Thoracic aorta (tissue), 2 donors: ENCODE data around the gene WAC. TPM values are rescaled to one million over a fixed set of nuclear protein-coding genes. Genes with fewer than 3 reads are reported as not detected.
"Not testable (repeated sequence)": the region's sequence is repeated elsewhere in the genome, so short reads cannot be mapped to it uniquely, and the experiment has no call there.

Experiments
- ATAC-seq: fragments of 150-250 bp; one replicate; pipeline ENCODE4 v1.8.0; 2017; ENCODE audit warnings: low read depth; ENCODE audit not compliant: insufficient number of reproducible peaks, low FRiP score
- DNase-seq: peaks from one replicate; pipeline ENCODE4 v3.0.0-alpha.2; 2020; ENCODE audit warnings: low spot score
- H3K27ac ChIP-seq, 2 donors: fragments of 200-600 bp; sonication (generic); 1 replicate in 1 of 2; 2 replicates in 1 of 2; pipeline ENCODE4 v1.5.1; 2016; ENCODE audit warnings: mild to moderate bottlenecking in 2 of 2, moderate library complexity in 2 of 2
- H3K27me3 ChIP-seq: fragments of 200-600 bp; sonication (generic); replicated peaks from 2 replicates; pipeline ENCODE4 v1.6.0; 2016; ENCODE audit warnings: mild to moderate bottlenecking; ENCODE audit not compliant: insufficient read depth
- H3K36me3 ChIP-seq: fragments of 200-600 bp; sonication (generic); one replicate; pipeline ENCODE4 v1.5.1; 2016
- H3K4me1 ChIP-seq, 2 donors: fragments of 200-600 bp; sonication (generic); 1 replicate in 1 of 2; 2 replicates in 1 of 2; pipeline versions ENCODE4 v1.5.1 to v1.6.0; 2016; ENCODE audit warnings: low read depth in 2 of 2, mild to moderate bottlenecking in 1 of 2; ENCODE audit not compliant: control insufficient read depth in 1 of 2
- H3K4me3 ChIP-seq: fragments of 200-600 bp; sonication (generic); 2 replicates; pipeline ENCODE4 v1.5.1; 2016; ENCODE audit warnings: mild to moderate bottlenecking
- H3K9me3 ChIP-seq: fragments of 200-600 bp; sonication (generic); 2 replicates; pipeline ENCODE4 v1.5.1; 2016
- CTCF ChIP-seq: fragments of 200-600 bp; sonication (generic); IDR thresholded peaks from one replicate; pipeline ENCODE4 v1.5.1; 2019; ENCODE audit warnings: antibody characterized with exemption
- total RNA-seq, 2 donors: library from RNA; depleted of rRNA; stranded (reverse); fragments of >200 nt; gene quantifications; one replicate each; pipeline versions ENCODE4 v1.1.0 to v1.2.3, GENCODE V29; 2016

WAC gene
- total RNA-seq, 2 donors from 2014 or later: 102 to 142 TPM

- no peak for ATAC-seq
- Histone ChIP-seq H3K4me1 (no peaks in the 10 kb centered on the region), H3K27me3 (no peaks in the 10 kb centered on the region), H3K9me3 (no peaks in the 10 kb centered on the region), H3K27ac (no peak overlapping the region), H3K36me3 (no peaks in the 10 kb centered on the region), H3K4me3 (no peak overlapping the region)
- no peak for DNase-seq
- no peak for TF ChIP-seq CTCF
Observed at GRCh38 chr10:28505359-28505959, 27.5 kb upstream of the WAC start.

- no peak overlapping the region for H3K27ac ChIP-seq
- no peak for TF ChIP-seq CTCF
- no peaks in the 10 kb centered on the region for H3K9me3 ChIP-seq
- H3K27me3 ChIP-seq: no peaks in the 10 kb centered on the region
- no peaks in the 10 kb centered on the region for H3K36me3 ChIP-seq
- no peak for ATAC-seq
- no peaks in the 10 kb centered on the region for H3K4me1 ChIP-seq
- DNase-seq: no peak
- H3K4me3 ChIP-seq: no peak overlapping the region
Observed at GRCh38 chr10:28508304-28508925, 24.5 kb upstream of the WAC start.

GRCh38 chr10:28509286-28509685, 23.6 kb upstream of the WAC start:
- Histone ChIP-seq H3K27me3 (no peaks in the 10 kb centered on the region), H3K36me3 (no peaks in the 10 kb centered on the region), H3K27ac (no peak overlapping the region), H3K9me3 (no peaks in the 10 kb centered on the region), H3K4me1 (no peaks in the 10 kb centered on the region), H3K4me3 (no peak overlapping the region)
- ATAC-seq (no peak), DNase-seq (no peak)
- no peak for TF ChIP-seq CTCF

- Histone ChIP-seq H3K9me3 (peaks cover 6% of the 10 kb centered on the region), H3K36me3 (no peaks in the 10 kb centered on the region), H3K4me3 (no peak overlapping the region), H3K4me1 (no peaks in the 10 kb centered on the region), H3K27me3 (no peaks in the 10 kb centered on the region), H3K27ac (no peak overlapping the region)
- DNase-seq (no peak), ATAC-seq (no peak)
- TF ChIP-seq CTCF: no peak
Observed at GRCh38 chr10:28514648-28515047, 18.3 kb upstream of the WAC start.

- H3K36me3 ChIP-seq: peaks cover 10% of the 10 kb centered on the region
- H3K27me3 ChIP-seq: no peaks in the 10 kb centered on the region
- DNase-seq (no peak), ATAC-seq (no peak)
- H3K4me1 ChIP-seq: no peaks in the 10 kb centered on the region
- peaks cover 10% of the 10 kb centered on the region for H3K9me3 ChIP-seq
- TF ChIP-seq CTCF: no peak
- H3K4me3 ChIP-seq: no peak overlapping the region
- no peak overlapping the region for H3K27ac ChIP-seq
Observed at GRCh38 chr10:28520346-28520745, 12.6 kb upstream of the WAC start.

GRCh38 chr10:28520828-28521227, 12.1 kb upstream of the WAC start:
- not testable (repeated sequence) for H3K4me3 ChIP-seq, H3K4me1 ChIP-seq, ATAC-seq, H3K27me3 ChIP-seq, H3K27ac ChIP-seq, DNase-seq
- Histone ChIP-seq H3K36me3 (peaks cover 14% of the 10 kb centered on the region), H3K9me3 (peaks cover 10% of the 10 kb centered on the region)

- peaks cover 10% of the 10 kb centered on the region for H3K9me3 ChIP-seq
- not testable (repeated sequence) for DNase-seq, H3K4me3 ChIP-seq, H3K27ac ChIP-seq, H3K4me1 ChIP-seq, ATAC-seq, H3K27me3 ChIP-seq
- peaks cover 17% of the 10 kb centered on the region for H3K36me3 ChIP-seq
Observed at GRCh38 chr10:28521961-28522360, 11.0 kb upstream of the WAC start.
